H1 (cell line): ENCODE measurements around the gene OSTC.

Experiments used
- RAD21 ChIP-seq, 2 experiments: IDR thresholded peaks in 1 of 2; conservative IDR thresholded peaks in 1 of 2; 2 replicates each; pipeline ENCODE4 v1.6.1; 2011; ENCODE audit warnings: low read depth in 2 of 2, low read length in 2 of 2, improper control_type of control experiment in 1 of 2, inconsistent platforms in 1 of 2, mild to moderate bottlenecking in 1 of 2, moderate library complexity in 1 of 2
- RFX5 ChIP-seq: IDR thresholded peaks from 2 replicates; pipeline ENCODE4 v1.6.1; 2011; ENCODE audit warnings: low read depth, low read length, improper control_type of control experiment, borderline replicate concordance
- TF ChIP-seq, protein P1 (sequence below), 3 experiments: IDR thresholded peaks; 1 replicate in 2 of 3; 2 replicates in 1 of 3; pipeline versions ENCODE4 v1.5.1 to v1.6.1; 2011; ENCODE audit warnings: low read length in 3 of 3, mild to moderate bottlenecking in 3 of 3, inconsistent platforms in 2 of 3, low read depth in 1 of 3, moderate library complexity in 1 of 3; ENCODE audit not compliant: insufficient read depth in 1 of 3; ENCODE audit errors: control extremely low read depth in 1 of 3

DNA sequence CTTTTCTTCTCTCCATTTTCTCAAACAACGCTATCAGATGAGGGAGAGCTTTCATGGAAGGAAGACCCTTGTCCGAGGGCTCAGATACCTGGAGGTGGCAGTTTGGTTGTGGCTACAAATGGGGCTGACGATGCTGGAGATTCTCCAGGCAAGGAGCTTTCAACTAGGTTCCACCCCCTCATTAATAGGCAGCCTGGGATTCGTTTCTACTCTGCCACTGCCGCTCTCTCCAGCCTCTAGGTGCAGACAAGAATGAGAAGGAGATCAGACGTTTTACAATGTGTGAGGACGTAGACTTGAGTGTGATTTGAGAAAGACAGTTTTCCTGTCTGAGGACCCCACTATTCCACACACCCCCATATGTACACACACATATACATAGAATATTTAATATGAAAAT is 59.3 kb downstream of the OSTC start:
- TF ChIP-seq, protein P1, sequence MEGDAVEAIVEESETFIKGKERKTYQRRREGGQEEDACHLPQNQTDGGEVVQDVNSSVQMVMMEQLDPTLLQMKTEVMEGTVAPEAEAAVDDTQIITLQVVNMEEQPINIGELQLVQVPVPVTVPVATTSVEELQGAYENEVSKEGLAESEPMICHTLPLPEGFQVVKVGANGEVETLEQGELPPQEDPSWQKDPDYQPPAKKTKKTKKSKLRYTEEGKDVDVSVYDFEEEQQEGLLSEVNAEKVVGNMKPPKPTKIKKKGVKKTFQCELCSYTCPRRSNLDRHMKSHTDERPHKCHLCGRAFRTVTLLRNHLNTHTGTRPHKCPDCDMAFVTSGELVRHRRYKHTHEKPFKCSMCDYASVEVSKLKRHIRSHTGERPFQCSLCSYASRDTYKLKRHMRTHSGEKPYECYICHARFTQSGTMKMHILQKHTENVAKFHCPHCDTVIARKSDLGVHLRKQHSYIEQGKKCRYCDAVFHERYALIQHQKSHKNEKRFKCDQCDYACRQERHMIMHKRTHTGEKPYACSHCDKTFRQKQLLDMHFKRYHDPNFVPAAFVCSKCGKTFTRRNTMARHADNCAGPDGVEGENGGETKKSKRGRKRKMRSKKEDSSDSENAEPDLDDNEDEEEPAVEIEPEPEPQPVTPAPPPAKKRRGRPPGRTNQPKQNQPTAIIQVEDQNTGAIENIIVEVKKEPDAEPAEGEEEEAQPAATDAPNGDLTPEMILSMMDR (IDR thresholded peaks at IDR 0.05; ENCODE audit: control extremely low read depth in 1 of 3, insufficient read depth in 1 of 3, low read depth in 1 of 3, low read length in 3 of 3): no peak
- TF ChIP-seq RAD21 (IDR thresholded peaks at IDR 0.05 in 1 of 2, conservative IDR thresholded peaks at IDR 0.05 in 1 of 2; ENCODE audit: low read depth in 2 of 2, low read length in 2 of 2): no peak
- no peak for TF ChIP-seq RFX5
